GM12891 (cell line): ENCODE results near the gene SLC13A2.

ENCODE experiments used
- PAX5 ChIP-seq: IDR thresholded peaks from 2 replicates; pipeline ENCODE4 v1.6.1; 2011; ENCODE audit warnings: low read length, moderate library complexity, mild to moderate bottlenecking; ENCODE audit not compliant: insufficient read depth, severe bottlenecking
- POLR2A ChIP-seq: IDR thresholded peaks from 2 replicates; pipeline ENCODE4 v1.6.1; 2011; ENCODE audit warnings: low read depth, low read length, control low read depth
- POLR2AphosphoS5 ChIP-seq: IDR thresholded peaks from 2 replicates; pipeline ENCODE4 v1.6.1; 2011; ENCODE audit warnings: low read depth, low read length, control low read depth
- POU2F2 ChIP-seq: IDR thresholded peaks from 2 replicates; pipeline ENCODE4 v1.6.1; 2011; ENCODE audit warnings: low read depth, mild to moderate bottlenecking, control low read depth, low read length, moderate library complexity
- SPI1 ChIP-seq: IDR thresholded peaks from 2 replicates; pipeline ENCODE4 v1.6.1; 2011; ENCODE audit warnings: low read depth, low read length, control low read depth
- TAF1 ChIP-seq: IDR thresholded peaks from 2 replicates; pipeline ENCODE4 v1.6.1; 2011; ENCODE audit warnings: low read depth, low read length, control low read depth

GRCh38 chr17:28545787-28546415 lies 72.5 kb downstream of the SLC13A2 start:
- TF ChIP-seq POLR2A (no peak), TAF1 (no peak), POLR2AphosphoS5 (no peak), PAX5 (no peak), SPI1 (no peak), POU2F2 (no peak)
